ENCODE results near the gene MIA2.

Gene MIA2

DNA sequence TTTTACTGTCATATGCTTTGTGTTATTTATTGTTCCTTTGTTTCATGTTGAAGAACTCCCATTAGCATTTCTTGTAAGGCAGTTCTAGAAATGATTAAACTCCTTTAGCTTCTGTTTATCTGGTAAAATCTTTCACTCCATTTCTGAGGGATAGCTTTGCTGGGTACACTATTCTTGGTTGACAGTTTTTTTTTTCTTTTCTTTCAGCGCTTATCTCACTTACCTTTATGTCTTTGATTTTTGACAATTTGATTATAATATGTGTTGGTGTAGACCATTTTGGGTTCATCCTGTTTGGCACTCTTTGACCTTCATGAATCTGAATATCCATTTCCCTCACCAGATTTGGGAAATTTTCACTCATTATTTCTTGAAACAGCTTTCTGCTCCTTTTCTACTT, 182.4 kb downstream of the MIA2 start:
- H3K27me3 ChIP-seq: no peaks in the 10 kb centered on the region
- H3K27ac ChIP-seq: no peak overlapping the region
- intact Hi-C loops (cut with DNase I; ENCODE audit: low total_unique reads): no loop called here
- TF ChIP-seq CTCF (IDR thresholded peaks at IDR 0.05): no peak
- no peak for DNase-seq
- peaks cover 0 to 6% (median 0%) of the 10 kb centered on the region in 3 donors for H3K36me3 ChIP-seq
- H3K4me3 ChIP-seq: no peak overlapping the region
- H3K4me1 ChIP-seq: peaks cover 0 to 11% (median 0%) of the 10 kb centered on the region in 4 donors
- peaks cover 0 to 15% (median 0%) of the 10 kb centered on the region in 3 donors for H3K9me3 ChIP-seq

DNA sequence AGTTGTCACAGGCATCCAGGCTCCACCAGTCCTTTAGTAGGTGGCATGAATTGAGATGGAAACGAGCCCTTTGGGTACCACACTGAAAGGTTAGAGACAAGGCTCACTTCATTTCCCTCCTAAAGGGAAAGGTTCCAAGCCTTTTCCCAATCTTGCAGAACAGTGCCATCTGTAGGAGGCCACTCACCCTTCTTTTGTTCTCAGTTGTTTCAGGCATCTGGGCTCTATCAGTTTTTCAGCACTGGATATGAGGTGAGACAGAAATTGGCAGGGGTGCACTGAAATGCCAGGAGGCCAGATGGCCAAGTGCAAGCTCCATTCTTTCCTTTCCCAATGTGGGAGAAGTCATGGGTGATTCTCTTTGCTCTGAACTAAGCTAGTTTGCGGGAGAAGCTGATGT, 183.3 kb downstream of the MIA2 start:
- Histone ChIP-seq H3K9me3 (peaks cover 0 to 15% (median 0%) of the 10 kb centered on the region in 3 donors), H3K36me3 (peaks cover 0 to 6% (median 0%) of the 10 kb centered on the region in 3 donors), H3K4me3 (no peak overlapping the region), H3K27ac (no peak overlapping the region), H3K4me1 (peaks cover 0 to 13% (median 3%) of the 10 kb centered on the region in 4 donors), H3K27me3 (no peaks in the 10 kb centered on the region)
- TF ChIP-seq CTCF (IDR thresholded peaks at IDR 0.05): no peak
- intact Hi-C loops (cut with DNase I; ENCODE audit: low total_unique reads): no loop called here
- DNase-seq: no peak

DNA sequence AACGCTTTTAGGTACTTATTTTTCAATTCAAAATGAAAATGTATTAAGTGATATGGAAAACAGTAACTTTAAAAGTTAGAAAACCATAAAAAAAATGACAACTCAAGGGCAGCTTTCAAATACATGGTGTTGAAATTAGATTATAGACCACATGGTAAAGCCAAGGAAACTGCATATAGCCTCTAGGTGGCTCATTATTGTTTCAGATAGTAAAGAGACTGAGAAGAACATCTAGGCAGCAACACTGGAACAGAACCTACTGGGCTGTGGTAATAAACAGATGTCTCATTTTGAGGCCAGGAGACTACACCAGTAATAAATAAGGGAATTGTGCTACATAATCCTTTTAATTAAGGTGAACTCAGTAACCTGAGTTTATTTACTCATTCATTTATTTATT, 185.6 kb downstream of the MIA2 start:
- Histone ChIP-seq H3K27me3 (no peaks in the 10 kb centered on the region), H3K9me3 (peaks cover 0 to 12% (median 0%) of the 10 kb centered on the region in 3 donors), H3K27ac (no peak overlapping the region), H3K36me3 (peaks cover 0 to 6% (median 0%) of the 10 kb centered on the region in 3 donors), H3K4me3 (no peak overlapping the region), H3K4me1 (peaks cover 0 to 34% (median 10%) of the 10 kb centered on the region in 4 donors)
- intact Hi-C loops (cut with DNase I; ENCODE audit: low total_unique reads): no loop called here
- no peak for DNase-seq
- no peak for TF ChIP-seq CTCF (IDR thresholded peaks at IDR 0.05)

- intact Hi-C loops (cut with DNase I; ENCODE audit: low total_unique reads): no loop called here
- Histone ChIP-seq H3K36me3 (peaks cover 0 to under 1% (median 0%) of the 10 kb centered on the region in 3 donors), H3K4me1 (peaks cover 0 to 63% (median 19%) of the 10 kb centered on the region in 4 donors)
Measured at GRCh38 chr14:39422243-39422642, 188.5 kb downstream of the MIA2 start.

DNA sequence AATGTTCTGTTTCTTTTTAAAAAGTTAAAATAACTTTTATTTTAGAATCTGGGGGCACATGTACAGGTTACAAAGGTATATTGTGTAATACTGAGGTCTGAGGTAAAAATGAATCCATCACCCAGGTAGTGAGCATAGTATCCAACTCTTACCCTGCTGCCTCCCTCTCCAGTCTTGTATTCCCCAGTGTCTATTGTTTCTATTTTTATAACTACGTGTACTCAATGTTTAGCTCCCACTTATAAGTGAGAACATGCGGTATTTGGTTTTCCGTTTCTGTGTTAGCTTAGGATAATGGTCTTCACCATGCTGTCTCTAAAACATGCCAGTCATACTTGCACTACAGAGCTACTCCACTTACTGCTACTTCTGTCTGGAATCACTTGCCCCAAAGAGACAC, 190.1 kb downstream of the MIA2 start:
- intact Hi-C loops (cut with DNase I; ENCODE audit: low total_unique reads): no loop called here
- Histone ChIP-seq H3K27ac (no peak overlapping the region), H3K4me3 (no peak overlapping the region), H3K36me3 (no peaks in the 10 kb centered on the region), H3K27me3 (no peaks in the 10 kb centered on the region), H3K4me1 (peaks cover 0 to 79% (median 21%) of the 10 kb centered on the region in 4 donors), H3K9me3 (no peaks in the 10 kb centered on the region)
- no peak for DNase-seq
- no peak for TF ChIP-seq CTCF (IDR thresholded peaks at IDR 0.05)

More at GRCh38 chr14:39422243-39422642, 188.5 kb downstream of the MIA2 start:
- Histone ChIP-seq H3K4me3 (no peak overlapping the region), H3K27ac (no peak overlapping the region), H3K9me3 (no peaks in the 10 kb centered on the region), H3K27me3 (no peaks in the 10 kb centered on the region)
- DNase-seq: no peak
- TF ChIP-seq CTCF (IDR thresholded peaks at IDR 0.05): no peak

DNA sequence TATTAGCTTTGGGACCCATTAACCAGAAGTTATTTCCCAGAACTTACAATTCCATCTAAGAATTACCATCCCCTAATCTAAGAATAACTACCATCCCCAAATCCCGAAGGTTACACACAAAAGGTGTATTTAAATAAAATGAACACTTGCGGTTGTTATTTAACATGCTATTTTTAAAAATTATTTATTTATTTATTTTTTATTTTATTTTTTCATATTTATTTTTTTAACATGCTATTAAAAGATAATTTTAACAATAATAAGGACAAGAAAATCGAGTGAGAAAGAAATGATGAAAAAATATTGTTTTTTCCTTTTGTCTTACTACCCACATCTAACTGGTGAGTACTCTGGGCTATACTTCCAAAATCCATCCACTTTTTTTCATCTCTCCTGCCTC, 192.2 kb downstream of the MIA2 start:
- TF ChIP-seq CTCF (IDR thresholded peaks at IDR 0.05): no peak
- intact Hi-C loops (cut with DNase I; ENCODE audit: low total_unique reads): no loop called here
- H3K27me3 ChIP-seq: no peaks in the 10 kb centered on the region
- H3K4me1 ChIP-seq: peaks cover 0 to 88% (median 37%) of the 10 kb centered on the region in 4 donors
- no peaks in the 10 kb centered on the region for H3K36me3 ChIP-seq
- H3K9me3 ChIP-seq: no peaks in the 10 kb centered on the region
- H3K27ac ChIP-seq: no peak overlapping the region
- H3K4me3 ChIP-seq: no peak overlapping the region
- no peak for DNase-seq

Data from tibial artery (tissue), 4 donors.